GM23248 (cell line): ENCODE results near the gene MS4A4A. TPM values are rescaled to one million over a fixed set of nuclear protein-coding genes. Genes with fewer than 3 reads are reported as not detected.
A peak's percentile ranks its signal among the peaks of the same experiment; 100 is the strongest.

Experiments used
- DNase-seq: peaks from one replicate; pipeline ENCODE4 v3.0.0-alpha.2; 2015
- H2AFZ ChIP-seq: fragments of 200-600 bp; sonication (generic); 2 replicates; pipeline ENCODE4 v1.6.1; 2016; ENCODE audit warnings: antibody characterized with exemption
- H3F3A ChIP-seq: fragments of 200-600 bp; sonication (generic); 2 replicates; pipeline ENCODE4 v1.6.1; 2016; ENCODE audit warnings: mild to moderate bottlenecking, antibody characterized with exemption, mixed run types; ENCODE audit not compliant: insufficient read depth
- H3K27ac ChIP-seq: fragments of 200-600 bp; sonication (generic); 2 replicates; pipeline ENCODE4 v1.5.1; 2016; ENCODE audit warnings: mild to moderate bottlenecking
- H3K27me3 ChIP-seq: fragments of 200-600 bp; sonication (generic); replicated peaks from 2 replicates; pipeline ENCODE4 v1.6.1; 2016; ENCODE audit warnings: mild to moderate bottlenecking; ENCODE audit not compliant: insufficient read depth
- H3K36me3 ChIP-seq: fragments of 200-600 bp; sonication (generic); 2 replicates; pipeline ENCODE4 v1.6.1; 2016; ENCODE audit warnings: low read depth, mild to moderate bottlenecking
- H3K4me1 ChIP-seq: fragments of 200-600 bp; sonication (generic); 2 replicates; pipeline ENCODE4 v1.6.1; 2016; ENCODE audit warnings: mild to moderate bottlenecking; ENCODE audit not compliant: insufficient read depth
- H3K4me2 ChIP-seq: fragments of 200-600 bp; sonication (generic); one replicate; pipeline ENCODE4 v1.6.1; 2016; ENCODE audit warnings: mild to moderate bottlenecking; ENCODE audit not compliant: unreplicated experiment
- H3K4me3 ChIP-seq: fragments of 200-600 bp; sonication (generic); 2 replicates; pipeline ENCODE4 v1.5.1; 2016; ENCODE audit warnings: mild to moderate bottlenecking
- H3K79me2 ChIP-seq: fragments of 200-600 bp; sonication (generic); 2 replicates; pipeline ENCODE4 v1.6.1; 2016; ENCODE audit warnings: mild to moderate bottlenecking; ENCODE audit not compliant: insufficient read depth
- H3K9ac ChIP-seq: fragments of 200-600 bp; sonication (generic); 2 replicates; pipeline ENCODE4 v1.6.1; 2016; ENCODE audit warnings: mild to moderate bottlenecking
- H3K9me2 ChIP-seq: fragments of 200-600 bp; sonication (generic); 2 replicates; pipeline ENCODE4 v1.6.1; 2016; ENCODE audit warnings: mixed run types, mild to moderate bottlenecking, moderate library complexity; ENCODE audit not compliant: insufficient read depth
- H3K9me3 ChIP-seq: fragments of 200-600 bp; sonication (generic); one replicate; pipeline ENCODE4 v1.6.1; 2017; ENCODE audit warnings: low read depth
- H4K20me1 ChIP-seq: fragments of 200-600 bp; sonication (generic); 2 replicates; pipeline ENCODE4 v1.6.0; 2016; ENCODE audit not compliant: insufficient read depth
- EZH2 ChIP-seq: fragments of 200-600 bp; sonication (generic); IDR thresholded peaks from 2 replicates; pipeline ENCODE4 v1.6.1; 2018; ENCODE audit warnings: antibody characterized with exemption, mild to moderate bottlenecking; ENCODE audit not compliant: insufficient read depth, poor library complexity, severe bottlenecking
- EZH2phosphoT487 ChIP-seq: fragments of 200-600 bp; sonication (generic); IDR thresholded peaks from 2 replicates; pipeline ENCODE4 v1.6.1; 2018; ENCODE audit warnings: antibody characterized with exemption, moderate library complexity, mild to moderate bottlenecking, low read depth; ENCODE audit not compliant: insufficient read depth
- WGBS, 2 experiments: methylation state at CpG; one replicate each; pipeline ENCODE4 v1.1.6; 2015 to 2017; ENCODE audit warnings: low lambda C conversion rate in 2 of 2, low coverage in 1 of 2; ENCODE audit errors: missing lambda C conversion rate in 2 of 2; 5-methylcytosine and 5-hydroxymethylcytosine counted together
- in situ Hi-C: fragments of 300-500 bp; cut with MboI; formaldehyde crosslinking; loops from 2 replicates; pipeline ENCODE4 v1.15.0; 2020
- polyA plus RNA-seq: library from polyadenylated mRNA; unstranded; fragments of >200 nt; fragmentation: Nextera tagmentation; extraction: Ambion mirVana; gene quantifications from 2 replicates; pipeline ENCODE4 v1.2.1, GENCODE V29; 2016
- total RNA-seq: library from RNA; depleted of rRNA; stranded (reverse); fragments of >200 nt; shearing (Covaris generic); gene quantifications from 2 replicates; pipeline ENCODE4 v1.2.3, GENCODE V29; 2014

MS4A4A gene
- total and polyA plus RNA-seq, 2 experiments from 2014 or later: not detected

- no peaks in the 10 kb centered on the region for H3K79me2 ChIP-seq
- no peak overlapping the region for H3K4me2 ChIP-seq
- no peaks in the 10 kb centered on the region for H3K4me1 ChIP-seq
- H3K27ac ChIP-seq: no peak overlapping the region
- DNase-seq: no peak
- no peaks in the 10 kb centered on the region for H3K27me3 ChIP-seq
- no peaks in the 10 kb centered on the region for H3K9me3 ChIP-seq
- no peaks in the 10 kb centered on the region for H3K9me2 ChIP-seq
- H2AFZ ChIP-seq: no peak overlapping the region
- H4K20me1 ChIP-seq: no peaks in the 10 kb centered on the region
- H3K36me3 ChIP-seq: no peaks in the 10 kb centered on the region
- no peak overlapping the region for H3K9ac ChIP-seq
- 25 to 27% methylated on average over 4 of the region's 4 CpGs for WGBS, 2 experiments
- no peak overlapping the region for H3K4me3 ChIP-seq
- TF ChIP-seq EZH2 (no peak), EZH2phosphoT487 (no peak)
- in situ Hi-C loops: no loop called here
- H3F3A ChIP-seq: no peaks in the 10 kb centered on the region
Measured at GRCh38 chr11:60261014-60261413, 19.5 kb upstream of the MS4A4A start.

DNA sequence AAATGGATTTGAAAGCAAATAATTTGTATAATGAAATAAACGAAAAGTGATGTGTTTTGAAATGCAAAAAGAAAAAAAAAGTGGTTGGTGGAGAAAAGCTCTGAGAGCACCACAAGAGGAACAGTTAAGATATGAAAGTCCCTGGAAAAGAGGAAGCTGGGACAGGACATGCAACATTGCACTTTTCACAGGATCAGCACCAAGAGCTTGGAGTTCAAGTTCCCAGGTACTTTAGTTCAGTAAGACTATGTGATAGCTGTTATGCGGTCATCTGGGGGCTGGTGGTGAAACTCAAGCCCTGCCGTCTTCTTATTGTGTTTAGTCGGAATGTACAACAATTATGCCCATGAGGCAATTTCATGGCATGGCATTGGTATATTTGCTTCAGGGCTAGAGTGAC is 17.1 kb upstream of the MS4A4A start:
- Histone ChIP-seq H3K9me3 (no peaks in the 10 kb centered on the region), H3K9ac (no peak overlapping the region), H3K27me3 (no peaks in the 10 kb centered on the region), H4K20me1 (no peaks in the 10 kb centered on the region), H3K27ac (no peak overlapping the region), H3K36me3 (no peaks in the 10 kb centered on the region), H2AFZ (no peak overlapping the region), H3K79me2 (no peaks in the 10 kb centered on the region), H3K4me2 (no peak overlapping the region), H3K9me2 (no peaks in the 10 kb centered on the region), H3F3A (no peaks in the 10 kb centered on the region), H3K4me3 (no peak overlapping the region), H3K4me1 (no peaks in the 10 kb centered on the region)
- DNase-seq: no peak
- TF ChIP-seq EZH2 (no peak), EZH2phosphoT487 (no peak)
- in situ Hi-C loops: no loop called here
- WGBS, 2 experiments: 34 to 41% methylated on average over 4 of the region's 4 CpGs

DNA sequence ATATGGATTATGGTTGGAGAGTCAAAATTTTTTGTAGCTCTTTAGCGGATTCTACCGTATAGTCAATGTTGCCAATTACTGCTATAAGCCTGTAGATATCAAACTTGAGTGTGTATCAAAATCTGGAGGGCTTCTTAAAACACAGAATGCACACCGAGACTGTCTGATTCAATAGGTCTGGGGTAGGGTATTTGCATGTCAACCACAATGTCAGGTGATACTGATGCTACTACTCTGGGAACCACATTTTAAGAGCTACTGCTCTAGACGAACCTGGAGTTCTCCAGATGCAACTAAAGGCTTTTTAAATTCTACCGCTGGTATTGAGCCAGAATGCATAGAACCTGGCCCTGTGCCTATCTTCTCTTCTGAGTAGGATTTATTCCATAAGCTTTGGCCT is 15.8 kb upstream of the MS4A4A start:
- H3K36me3 ChIP-seq: no peaks in the 10 kb centered on the region
- no peaks in the 10 kb centered on the region for H3F3A ChIP-seq
- no peak overlapping the region for H3K9ac ChIP-seq
- no peak overlapping the region for H2AFZ ChIP-seq
- no peaks in the 10 kb centered on the region for H3K79me2 ChIP-seq
- no peak for TF ChIP-seq EZH2
- no peak for TF ChIP-seq EZH2phosphoT487
- in situ Hi-C loops: no loop called here
- no peak overlapping the region for H3K4me3 ChIP-seq
- H4K20me1 ChIP-seq: no peaks in the 10 kb centered on the region
- H3K4me1 ChIP-seq: no peaks in the 10 kb centered on the region
- no peaks in the 10 kb centered on the region for H3K27me3 ChIP-seq
- H3K27ac ChIP-seq: no peak overlapping the region
- H3K9me3 ChIP-seq: no peaks in the 10 kb centered on the region
- no peak overlapping the region for H3K4me2 ChIP-seq
- no peak for DNase-seq
- 30 to 39% methylated on average over 5 of the region's 5 CpGs for WGBS, 2 experiments
- no peaks in the 10 kb centered on the region for H3K9me2 ChIP-seq

DNA sequence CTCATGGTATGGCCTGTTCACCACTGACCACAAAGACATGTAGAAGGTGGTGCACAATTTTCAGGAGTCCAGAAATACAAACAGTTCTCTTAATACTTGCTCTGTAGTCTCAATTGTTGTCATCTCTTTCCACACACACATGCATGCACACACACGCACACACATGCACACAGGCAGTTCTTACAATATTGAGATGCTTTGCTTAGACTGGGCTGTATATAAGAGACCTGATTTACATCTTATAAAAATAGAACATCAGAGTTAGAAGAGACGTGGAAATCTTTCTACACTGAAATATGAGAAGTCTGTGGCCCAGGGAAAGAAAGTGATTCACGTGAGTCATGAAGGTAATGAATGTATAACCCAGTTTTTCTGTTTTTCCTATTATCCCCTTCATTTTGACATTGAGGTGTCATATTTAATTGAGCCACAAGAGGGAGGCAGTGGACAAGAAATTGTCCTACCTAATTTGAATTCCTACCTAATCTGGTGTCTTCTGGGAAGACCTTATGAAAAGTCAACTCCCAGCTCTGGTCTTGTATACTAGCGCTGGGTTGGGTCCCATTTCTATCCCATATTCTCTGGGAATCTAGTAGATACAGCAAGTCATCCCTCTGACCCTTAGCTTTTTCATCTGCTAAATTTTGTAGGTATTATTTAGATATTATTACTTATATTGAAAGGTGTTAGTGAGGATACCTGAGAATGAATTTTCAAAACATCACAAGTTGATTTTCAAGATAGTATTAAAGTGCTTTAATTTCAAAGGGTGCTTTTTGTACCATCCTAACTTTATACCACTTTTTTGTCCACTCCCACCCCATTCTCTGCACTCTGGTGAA is 14.9 kb upstream of the MS4A4A start:
- no peaks in the 10 kb centered on the region for H3F3A ChIP-seq
- H3K27me3 ChIP-seq: no peaks in the 10 kb centered on the region
- TF ChIP-seq EZH2phosphoT487 (no peak), EZH2 (no peak)
- in situ Hi-C loops: no loop called here
- no peak overlapping the region for H3K9ac ChIP-seq
- no peaks in the 10 kb centered on the region for H4K20me1 ChIP-seq
- no peaks in the 10 kb centered on the region for H3K9me2 ChIP-seq
- H2AFZ ChIP-seq: no peak overlapping the region
- 2 to 3% methylated on average over 4 of the region's 4 CpGs for WGBS, 2 experiments
- H3K4me1 ChIP-seq: no peaks in the 10 kb centered on the region
- no peak overlapping the region for H3K4me3 ChIP-seq
- H3K27ac ChIP-seq: no peak overlapping the region
- no peaks in the 10 kb centered on the region for H3K9me3 ChIP-seq
- no peaks in the 10 kb centered on the region for H3K36me3 ChIP-seq
- H3K4me2 ChIP-seq: no peak overlapping the region
- no peaks in the 10 kb centered on the region for H3K79me2 ChIP-seq
- DNase-seq: peak; percentile 42

- H3K4me3 ChIP-seq: no peak overlapping the region
- no peak overlapping the region for H3K9ac ChIP-seq
- DNase-seq: no peak
- no peaks in the 10 kb centered on the region for H3K36me3 ChIP-seq
- H3K4me1 ChIP-seq: no peaks in the 10 kb centered on the region
- no peaks in the 10 kb centered on the region for H4K20me1 ChIP-seq
- in situ Hi-C loops: no loop called here
- no peak overlapping the region for H2AFZ ChIP-seq
- no peak overlapping the region for H3K4me2 ChIP-seq
- no peaks in the 10 kb centered on the region for H3K9me2 ChIP-seq
- no peaks in the 10 kb centered on the region for H3K79me2 ChIP-seq
- no peak for TF ChIP-seq EZH2
- no peak for TF ChIP-seq EZH2phosphoT487
- no peaks in the 10 kb centered on the region for H3K27me3 ChIP-seq
- H3K9me3 ChIP-seq: no peaks in the 10 kb centered on the region
- H3K27ac ChIP-seq: no peak overlapping the region
- no peaks in the 10 kb centered on the region for H3F3A ChIP-seq
Measured at GRCh38 chr11:60274416-60274815, 6.0 kb upstream of the MS4A4A start.
